ENCODE measurements around the gene ACMSD.
"Not testable (repeated sequence)": the region's sequence is repeated elsewhere in the genome, so short reads cannot be mapped to it uniquely, and the experiment has no call there.

The ACMSD gene
- 0 reads per million in 3 experiments for total RNA-seq

DNA sequence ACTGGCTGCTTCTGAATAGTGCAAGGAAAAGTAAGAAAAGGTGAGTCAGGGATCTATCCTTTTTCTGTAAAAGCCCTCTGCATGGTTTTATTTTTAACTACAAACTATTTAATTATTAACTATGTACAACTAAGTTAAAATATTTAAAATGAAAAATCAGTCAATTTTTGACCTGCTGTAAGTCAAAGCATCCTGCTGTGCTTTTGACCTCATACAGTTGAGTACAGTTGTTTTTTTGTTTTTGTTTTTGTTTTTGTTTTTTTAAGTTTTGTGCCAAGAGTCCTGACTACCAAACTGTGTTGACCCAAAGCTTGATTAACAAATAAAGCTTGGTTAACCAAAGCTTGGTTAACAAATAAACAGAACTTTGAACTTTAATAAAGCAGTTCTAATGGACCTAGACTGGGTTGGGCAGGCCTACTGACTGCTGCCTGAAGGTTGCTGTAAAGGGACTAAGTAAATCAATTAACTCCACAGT, at the start of gene ACMSD:
Gene ACMSD (plus strand): TSS at position 474 of the 478 bp plus-strand sequence. CDS start 67 bp downstream, outside the sequence.
- DNase-seq, result no peak

DNA sequence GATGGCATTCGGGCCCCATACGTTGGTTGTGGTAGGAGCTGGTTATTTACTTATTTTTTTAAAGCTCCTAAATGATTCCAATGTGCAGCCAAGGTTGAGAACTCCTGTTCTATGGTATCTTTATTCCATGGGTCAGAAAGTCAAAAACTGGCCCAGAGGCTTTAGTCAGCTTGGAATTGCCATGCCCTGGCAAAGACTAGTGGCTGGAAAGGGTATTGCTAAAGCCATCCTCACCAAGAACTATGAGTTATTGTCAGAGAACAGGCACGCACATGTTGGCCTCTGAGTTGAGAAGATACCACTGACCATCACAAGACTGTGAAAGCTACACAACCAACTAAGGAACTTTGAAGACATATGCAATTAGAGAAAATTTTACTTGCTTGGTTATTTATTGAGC, 47.9 kb upstream of the ACMSD start:
- no peak for DNase-seq

DNA sequence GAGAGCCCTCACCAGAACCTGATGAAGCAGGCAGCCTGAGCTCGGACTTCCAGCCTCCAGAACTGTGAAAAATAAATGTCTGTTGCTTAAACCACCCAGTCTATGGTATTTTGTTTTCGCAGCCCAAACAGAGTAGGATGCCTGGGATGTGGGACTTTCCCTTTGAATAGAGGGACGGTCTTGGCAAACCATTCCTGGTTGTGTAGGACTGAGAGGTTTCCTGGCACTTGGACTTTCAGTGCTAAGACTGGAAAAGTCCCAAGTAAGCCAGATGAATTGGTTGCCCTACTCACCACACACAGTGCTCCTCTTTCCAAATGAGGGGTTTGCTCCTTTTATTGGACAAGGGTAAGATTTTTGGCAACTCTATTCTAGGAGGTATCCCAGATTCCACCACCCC, 46.8 kb upstream of the ACMSD start:
- DNase-seq, result no peak

DNA sequence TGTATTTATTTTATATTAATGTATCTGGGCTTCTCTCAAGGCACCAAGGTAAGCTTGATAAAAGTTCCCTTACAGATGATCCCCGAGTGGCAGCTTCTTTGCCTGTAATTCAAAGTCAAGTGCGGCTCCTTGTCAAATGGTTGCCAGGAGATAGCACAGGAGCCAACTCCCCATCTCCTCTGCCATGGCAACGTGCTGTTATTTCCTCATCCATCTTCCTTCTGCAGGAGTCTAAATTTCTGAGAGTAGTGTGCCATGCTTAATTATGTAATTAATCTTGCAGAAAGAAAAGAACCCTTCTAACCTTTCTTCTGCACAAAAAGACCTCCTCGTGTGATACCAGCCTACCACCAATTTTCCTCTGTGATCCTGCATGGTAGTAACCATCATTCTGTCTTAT, 46.2 kb upstream of the ACMSD start:
- DNase-seq, result no peak

DNA sequence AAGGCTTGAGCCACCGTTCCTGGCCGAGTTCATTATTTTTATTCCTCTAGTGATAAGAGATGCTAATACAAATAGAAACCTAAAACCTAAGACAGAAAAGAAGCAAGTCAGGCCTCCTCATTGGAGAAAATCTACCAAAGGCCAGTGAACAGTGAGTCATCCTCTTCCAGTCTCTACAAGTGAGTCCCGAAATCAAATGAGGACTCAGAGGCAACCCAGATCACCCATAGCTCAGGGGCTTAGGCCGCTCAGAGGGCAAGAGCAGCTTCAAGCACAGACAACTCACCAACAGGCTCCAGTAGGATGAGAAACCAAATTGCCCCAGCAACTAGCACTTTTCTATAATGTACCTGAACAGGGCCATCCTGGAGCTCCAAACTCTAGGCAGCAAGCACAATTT, 42.7 kb upstream of the ACMSD start:
- no peak for DNase-seq

DNA sequence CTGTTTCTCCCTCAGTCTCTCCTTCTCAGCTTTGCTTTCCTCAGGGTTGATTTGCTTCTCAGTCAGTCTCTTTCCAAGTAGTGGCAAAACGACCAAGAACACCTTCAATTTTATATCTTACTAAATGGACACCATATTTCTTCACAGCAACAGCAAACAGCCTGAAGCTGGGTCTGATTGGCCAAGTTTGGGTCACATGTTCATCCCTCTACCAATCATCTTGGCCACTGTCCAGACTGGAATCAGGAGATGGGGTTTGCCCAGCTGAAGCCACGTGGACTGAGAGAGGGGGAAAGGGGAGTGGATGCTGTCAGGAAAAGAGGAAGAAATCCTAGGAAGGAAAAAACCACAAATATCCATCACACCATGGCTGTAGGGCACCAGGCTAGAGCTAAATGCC, 42.0 kb upstream of the ACMSD start:
- DNase-seq, result no peak

DNA sequence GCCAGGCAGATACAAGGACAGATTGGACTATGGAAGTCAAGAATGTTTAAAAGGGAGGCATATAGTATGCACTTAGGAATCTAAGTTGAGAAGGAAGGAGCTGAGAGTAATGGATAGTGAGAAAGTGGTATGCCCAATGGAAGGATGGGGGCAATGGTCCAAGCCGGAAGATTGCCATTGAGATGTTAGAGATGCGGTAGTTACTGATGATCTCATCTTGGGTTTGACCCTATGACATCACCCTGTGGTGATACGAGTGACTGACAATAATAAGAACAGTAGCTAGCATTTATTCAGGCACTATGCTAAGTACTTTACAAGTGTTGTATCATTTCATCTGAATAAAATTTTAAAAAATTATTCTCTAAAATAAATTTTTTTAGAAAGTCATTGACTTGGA, 38.5 kb upstream of the ACMSD start:
- no peak for DNase-seq

DNA sequence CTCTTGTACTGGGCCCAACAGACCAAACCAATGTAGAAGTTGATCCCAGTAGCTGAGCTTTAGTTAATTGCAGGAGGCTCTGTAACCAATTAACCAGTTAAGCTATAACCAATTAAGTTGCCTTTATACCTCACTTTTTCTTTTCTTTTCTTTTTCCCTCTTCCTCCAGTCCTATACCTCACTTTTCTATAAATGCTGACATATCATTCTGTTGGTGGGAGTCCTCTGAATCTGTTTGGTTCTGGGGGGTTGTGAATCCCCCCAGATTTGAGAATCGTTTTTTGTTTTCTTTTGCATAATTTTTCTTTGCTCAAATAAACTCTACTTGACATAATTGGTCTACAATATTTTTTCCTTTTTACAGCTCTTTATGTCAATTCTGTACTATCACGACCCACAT, 38.1 kb upstream of the ACMSD start:
- no peak for DNase-seq

DNA sequence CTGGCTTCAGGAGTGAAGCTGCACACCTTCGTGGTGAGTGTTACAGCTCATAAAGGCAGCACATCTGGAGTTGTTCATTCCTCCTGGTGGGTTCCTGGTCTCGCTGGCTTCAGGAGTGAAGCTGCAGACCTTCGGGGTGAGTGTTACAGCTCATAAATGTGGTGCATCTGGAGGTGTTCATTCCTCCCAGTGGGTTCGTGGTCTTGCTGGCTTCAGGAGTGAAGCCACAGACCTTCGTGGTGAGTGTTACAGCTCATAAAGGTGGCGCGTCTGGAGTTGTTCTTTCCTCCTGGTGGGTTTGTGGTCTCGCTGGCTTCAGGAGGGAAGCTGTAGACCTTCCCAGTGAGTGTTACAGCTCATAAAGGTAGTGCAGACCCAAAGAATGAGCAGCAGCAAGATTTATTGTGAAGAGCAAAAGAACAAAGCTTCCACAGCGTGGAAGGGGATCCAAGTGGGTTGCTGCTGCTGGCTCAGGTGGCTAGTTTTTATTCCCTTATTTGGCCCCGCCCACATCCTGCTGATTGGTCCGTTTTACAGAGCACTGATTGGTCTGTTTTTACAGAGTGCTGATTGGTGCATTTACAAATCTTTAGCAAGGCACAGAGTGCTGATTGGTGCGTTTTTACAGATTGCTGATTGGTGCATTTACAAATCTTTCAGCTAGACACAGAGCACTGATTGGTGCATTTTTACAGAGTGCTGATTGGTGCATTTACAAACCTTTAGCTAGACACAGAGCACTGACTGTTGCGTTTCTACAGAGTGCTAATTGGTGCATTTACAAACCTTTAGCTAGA, 34.6 kb upstream of the ACMSD start:
- not testable (repeated sequence) for DNase-seq

DNA sequence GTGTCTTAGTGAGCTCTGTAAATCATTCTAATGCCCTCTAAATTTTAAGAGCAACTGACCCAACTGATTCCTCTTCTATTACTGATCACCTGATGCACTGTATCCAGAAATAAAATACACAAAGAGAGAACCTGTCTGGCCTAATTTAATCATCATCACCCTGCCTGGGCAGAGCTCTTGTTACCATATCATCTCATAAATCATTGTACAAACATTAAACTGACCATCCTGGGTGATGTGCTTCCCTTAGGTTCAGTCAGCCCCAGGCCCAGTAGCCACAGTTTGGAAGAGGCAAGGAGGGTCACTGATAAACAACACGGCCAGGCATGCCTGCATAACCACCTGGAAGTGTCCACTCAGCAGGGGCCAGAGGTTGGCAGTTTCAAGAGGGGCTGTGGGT, 22.7 kb upstream of the ACMSD start:
- DNase-seq, result no peak

DNA sequence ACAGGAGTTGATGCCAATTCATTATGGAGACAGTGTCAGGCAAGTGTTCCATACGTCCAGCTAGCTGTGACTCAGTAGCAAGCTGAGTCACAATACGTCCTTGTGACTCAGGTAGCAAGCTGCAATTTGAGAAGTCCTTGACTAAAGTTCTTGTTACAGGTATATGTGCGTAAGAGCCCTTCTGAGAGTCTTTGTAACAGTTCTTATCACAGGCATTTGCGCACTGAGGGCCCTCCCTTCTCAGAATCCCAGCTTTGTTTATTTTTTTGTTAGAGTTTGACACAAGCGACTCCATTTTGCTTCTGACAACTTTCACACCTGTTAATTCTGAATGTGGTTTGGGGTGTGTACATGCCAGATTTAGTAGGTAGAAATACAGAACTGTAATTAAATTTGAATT, 20.1 kb upstream of the ACMSD start:
- DNase-seq, result no peak

DNA sequence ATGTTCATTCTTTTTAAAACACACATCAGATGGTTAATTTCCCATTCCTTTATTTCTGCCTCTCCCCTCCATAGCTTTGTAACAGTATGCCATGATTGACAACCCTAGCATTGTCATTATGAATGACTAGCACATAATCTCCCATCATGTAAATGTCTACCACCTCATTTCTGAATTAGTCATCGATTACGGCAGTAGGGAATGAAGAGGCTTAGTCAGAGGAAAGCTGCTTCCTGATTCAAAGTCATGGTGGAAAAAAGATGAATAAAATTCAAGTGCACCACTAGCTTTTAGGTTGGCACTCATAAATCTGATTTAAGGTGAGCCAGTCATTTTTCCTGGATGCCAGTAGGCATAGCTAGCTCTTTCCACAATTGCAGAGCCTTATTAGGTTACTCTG, 19.1 kb upstream of the ACMSD start:
- DNase-seq, result no peak

DNA sequence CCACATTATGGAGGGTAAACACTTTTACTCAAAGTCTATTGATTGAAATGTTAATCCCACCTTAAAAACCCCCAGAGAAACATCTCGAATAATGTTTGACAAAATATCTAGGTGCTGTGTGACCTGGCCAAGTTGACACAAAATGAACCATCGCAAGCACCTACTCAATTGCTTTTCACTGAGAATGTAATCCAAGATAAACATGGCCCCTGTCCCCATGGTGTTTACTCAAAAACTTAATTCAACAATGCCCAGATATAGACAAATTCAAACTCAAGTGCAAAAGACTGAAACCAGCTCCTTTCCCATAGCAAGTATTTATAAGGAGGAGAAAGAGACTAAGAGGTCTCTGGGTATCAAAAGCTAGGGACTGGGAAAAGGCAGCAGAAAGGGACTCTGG, 15.0 kb upstream of the ACMSD start:
- no peak for DNase-seq

DNA sequence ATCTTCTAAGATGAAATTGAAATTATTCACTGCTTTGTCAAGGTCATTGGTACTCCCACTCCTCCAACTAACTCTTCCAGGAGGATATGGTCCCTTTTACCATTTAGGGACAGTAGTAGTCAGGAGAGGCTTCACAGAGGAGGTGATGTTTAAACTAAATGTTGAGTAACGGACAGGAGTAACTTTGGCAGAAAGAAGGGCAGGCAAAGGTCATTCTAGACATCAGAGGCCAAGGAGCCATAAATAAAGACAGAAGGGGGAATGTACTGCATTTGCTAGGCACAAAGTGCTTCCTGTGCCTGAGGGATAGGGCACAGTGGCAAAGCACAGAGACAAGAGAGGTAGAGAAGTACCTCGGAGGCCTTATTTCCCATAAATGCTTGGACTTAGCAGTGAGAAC, 14.6 kb upstream of the ACMSD start:
- no peak for DNase-seq

DNA sequence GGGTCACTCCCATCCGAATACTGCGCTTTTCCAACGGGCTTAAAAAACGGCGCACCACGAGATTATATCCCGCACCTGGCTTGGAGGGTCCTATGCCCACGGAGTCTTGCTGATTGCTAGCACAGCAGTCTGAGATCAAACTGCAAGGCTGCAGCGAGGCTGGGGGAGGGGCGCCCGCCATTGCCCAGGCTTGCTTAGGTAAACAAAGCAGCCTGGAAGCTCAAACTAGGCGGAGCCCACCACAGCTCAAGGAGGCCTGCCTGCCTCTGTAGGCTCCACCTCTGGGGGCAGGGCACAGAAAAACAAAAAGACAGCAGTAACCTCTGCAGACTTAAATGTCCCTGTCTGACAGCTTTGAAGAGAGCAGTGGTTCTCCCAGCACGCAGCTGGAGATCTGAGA, 12.7 kb upstream of the ACMSD start:
- not testable (repeated sequence) for DNase-seq

DNA sequence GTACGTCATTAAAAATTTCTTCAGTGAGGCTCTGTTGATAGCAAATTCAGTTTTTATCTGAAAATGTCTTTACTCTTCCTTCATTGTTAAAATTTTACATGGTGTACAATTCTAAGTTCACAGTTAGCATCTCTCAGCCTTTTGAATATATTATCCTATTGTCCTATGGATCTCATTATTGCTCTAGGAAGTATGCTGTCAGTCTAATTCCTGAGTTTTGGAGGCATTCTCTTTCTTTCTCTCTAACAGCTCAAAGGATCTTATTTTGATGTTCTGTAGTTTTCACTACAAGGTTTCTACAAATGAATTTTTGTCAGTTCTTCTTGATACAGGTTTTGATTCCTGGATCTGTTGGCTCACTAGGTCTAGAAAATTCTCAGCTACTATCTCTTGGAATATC, 2.9 kb upstream of the ACMSD start:
- no peak for DNase-seq

DNA sequence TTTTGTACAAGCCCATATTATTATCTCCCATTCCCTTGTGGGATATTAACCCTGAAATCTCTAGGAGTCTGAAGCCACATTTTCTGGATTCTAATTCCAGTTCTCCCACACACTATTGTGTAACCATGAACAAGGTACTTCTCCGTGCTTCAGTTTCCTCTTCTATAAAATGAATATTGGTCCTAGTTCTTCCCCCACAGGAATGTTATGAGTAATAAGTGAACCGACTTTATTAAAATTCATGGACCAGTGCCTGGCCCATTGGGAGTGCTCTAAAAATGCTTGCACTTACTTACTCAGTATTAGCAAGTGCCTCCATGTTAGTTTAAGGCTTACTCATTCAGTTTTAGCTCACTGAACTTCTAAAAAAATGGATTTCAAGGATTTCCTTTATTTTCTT, 1.4 kb upstream of the ACMSD start:
- no peak for DNase-seq

DNA sequence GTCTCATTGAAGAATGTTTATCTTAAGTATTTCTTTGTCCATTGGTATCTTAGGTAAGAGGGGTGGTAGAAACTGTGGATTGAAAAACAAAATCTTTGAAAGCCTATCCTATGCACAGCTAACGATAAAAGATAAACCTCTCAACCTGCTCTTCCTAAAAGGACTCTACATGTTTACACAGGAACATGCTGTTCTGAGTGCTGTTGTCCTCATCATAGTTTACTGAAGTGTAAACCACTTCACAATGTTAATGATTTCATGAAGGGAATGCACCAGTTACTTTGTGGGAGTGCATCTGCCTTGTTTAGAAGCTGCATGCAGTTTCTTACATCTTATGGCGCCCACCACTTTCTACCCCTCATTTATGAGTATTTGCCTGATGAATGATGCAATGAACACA, 1.2 kb downstream of the ACMSD start:
- DNase-seq, result no peak

DNA sequence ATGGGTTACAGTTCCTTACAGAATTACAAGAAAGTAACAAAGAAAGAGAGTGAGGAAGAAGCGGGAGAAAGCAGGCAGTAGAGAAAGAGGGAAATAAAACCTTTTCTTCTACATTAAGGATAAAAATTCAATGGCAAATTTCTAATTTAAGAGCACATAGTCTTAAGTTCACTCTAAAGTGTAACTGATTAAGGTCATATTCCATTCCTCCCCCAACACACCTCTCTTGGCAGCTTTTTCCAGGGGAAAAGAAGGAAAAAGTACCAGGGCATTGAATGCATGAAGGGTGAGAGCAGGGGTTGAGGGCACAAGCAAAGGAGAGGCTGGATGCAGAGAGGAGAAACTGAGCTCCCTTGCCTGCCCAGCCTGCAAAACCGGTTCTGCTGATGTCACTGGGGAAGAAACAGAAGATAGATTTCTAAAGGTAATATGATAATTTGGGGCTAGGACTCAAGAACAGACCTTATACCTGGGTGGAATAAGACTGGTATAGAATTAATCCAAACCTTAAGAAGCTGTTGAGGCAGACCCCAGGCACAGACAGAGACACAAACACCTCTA, 4.6 kb downstream of the ACMSD start:
- DNase-seq, result no peak

DNA sequence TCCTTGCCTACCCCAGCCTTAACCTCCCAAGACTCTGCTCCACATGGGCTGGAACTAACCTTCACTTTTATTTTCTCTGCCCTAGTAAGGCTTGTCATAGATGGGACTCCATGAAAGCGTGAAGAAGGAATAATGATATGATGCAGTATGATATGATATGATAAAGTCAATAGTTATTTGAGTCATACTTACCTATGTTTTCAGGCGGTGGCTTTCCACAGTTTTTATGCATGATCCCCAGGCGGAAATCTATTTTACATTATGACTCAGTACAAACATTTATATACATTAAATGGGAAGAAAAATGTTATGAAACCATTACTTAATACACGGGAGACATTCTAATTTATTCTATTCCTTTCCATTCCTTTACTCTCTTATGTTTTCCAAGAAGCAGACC, 5.6 kb downstream of the ACMSD start:
- DNase-seq, result no peak

DNA sequence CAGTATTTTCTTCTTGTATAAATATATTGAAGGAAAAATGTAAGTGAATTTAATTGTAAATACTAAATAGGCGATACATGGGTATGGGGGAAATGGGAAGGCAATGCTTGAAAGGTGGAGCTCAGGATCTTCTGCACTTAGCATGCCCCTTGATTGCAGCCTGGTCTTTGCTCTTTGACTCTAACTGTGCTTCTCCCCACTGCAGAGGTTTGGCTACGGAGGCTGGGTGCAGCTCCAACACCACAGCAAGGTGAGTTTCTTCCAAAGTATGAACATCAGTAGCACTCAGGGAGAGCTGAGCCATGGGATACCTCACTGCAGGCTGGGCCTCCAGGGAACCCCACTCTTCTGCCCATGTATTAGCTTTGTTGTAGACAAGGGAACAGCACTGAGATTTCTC, 6.6 kb downstream of the ACMSD start:
- no peak for DNase-seq

DNA sequence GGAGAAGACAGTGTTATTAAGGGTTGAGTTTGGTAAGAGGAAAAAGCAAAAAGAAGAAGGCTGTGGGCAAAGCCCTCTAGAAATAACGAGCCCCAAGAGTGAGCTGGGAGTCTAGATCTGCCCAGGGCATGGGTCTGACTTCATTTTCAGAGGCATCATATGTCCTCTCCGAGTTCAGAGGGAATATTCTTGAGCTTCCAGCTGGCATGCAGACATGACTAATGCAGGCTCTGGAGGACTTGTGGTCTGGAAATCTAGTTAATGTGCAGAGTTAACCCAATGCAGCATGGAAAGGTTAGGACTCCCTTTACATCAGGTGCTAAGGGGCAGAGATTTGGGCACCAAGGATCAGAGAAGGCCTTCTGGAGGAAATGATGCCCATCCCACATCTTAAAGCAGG, 7.3 kb downstream of the ACMSD start:
- no peak for DNase-seq

DNA sequence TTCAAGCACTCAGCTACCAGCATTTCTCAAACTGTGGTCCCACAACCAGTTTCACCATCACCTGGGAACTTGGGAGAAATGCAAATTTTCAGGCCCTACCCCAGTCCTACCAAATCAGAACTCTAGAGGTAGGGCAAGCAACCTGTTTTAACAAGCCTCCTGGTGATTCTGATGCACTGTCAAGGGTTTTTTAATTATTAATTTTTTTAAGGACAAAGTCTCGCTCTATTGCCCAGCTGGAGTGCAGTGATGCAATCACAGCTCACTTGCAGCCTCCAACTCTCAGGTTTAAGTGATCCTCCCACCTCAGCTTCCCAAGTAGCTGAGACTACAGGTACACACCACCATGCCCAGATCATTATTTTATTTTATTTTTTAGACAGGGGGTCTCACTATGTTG, 7.8 kb downstream of the ACMSD start:
- DNase-seq, result no peak

DNA sequence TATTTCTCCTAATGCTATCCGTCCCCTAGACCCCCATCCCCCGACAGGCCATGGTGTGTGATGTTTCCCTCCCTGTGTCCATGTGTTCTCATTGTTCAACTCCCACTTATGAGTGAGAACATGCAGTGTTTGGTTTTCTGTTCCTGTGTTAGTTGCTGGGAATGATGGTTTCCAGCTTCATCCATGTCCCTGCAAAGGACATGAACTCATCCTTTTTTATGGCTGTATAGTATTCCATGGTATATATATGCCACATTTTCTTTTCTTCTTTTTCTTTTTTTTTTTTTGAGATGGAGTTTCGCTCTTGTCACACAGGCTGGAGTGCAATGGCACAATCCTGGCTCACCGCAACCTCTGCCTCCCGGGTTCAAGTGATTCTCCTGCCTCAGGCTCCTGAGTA, 9.2 kb downstream of the ACMSD start:
- DNase-seq, result not testable (repeated sequence)

DNA sequence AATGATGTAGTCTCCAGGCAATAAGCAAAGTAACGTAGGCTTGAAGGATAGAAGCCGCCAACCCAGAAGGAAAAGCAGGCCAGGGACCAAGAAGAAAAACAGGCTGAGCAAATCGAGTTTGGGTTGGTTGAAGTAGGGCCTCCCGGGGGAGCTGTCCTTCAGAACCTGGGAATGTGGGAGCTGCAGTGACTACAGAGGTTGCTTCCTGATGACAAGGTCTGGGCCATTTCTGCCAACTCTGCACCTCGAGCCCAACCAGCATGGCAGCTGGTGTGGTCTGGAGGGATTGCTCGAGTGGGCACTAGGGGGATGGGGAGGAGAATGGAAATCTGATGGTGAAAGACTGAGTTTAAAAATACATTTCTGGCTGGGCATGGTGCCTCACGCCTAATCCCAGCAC, 14.1 kb downstream of the ACMSD start:
- no peak for DNase-seq
